GM19025 (cell line): ENCODE measurements around the gene ITIH2.
"Not testable (repeated sequence)": the region's sequence is repeated elsewhere in the genome, so short reads cannot be mapped to it uniquely, and the experiment has no call there.

Experiments
- ATAC-seq: cut with Tn5 transposase; IDR thresholded peaks from one replicate; pipeline ENCODE4 v1.9.1; 2021; ENCODE audit warnings: mild to moderate bottlenecking, low read depth, moderate library complexity; ENCODE audit not compliant: unreplicated experiment

Gene ITIH2

DNA sequence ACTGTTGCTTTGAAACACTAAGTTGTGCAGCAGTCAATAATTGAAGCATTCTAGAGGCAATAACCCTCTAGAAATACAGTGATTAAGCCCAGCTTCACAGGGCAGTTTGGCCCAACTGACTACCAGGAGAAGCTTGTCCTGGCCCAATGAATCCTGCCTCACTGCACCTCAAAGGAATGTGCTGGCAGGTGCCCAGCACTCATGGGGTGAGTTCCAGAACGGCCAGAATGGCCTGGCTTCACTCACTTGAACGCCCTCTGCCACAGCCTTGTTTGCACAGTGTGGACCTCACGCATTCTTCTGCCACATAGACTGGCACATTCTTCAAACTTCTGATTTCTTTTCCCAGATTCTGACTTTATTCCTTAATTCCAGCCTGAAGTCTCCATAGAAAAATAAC lies 6.6 kb upstream of the ITIH2 start:
- no peak for ATAC-seq

DNA sequence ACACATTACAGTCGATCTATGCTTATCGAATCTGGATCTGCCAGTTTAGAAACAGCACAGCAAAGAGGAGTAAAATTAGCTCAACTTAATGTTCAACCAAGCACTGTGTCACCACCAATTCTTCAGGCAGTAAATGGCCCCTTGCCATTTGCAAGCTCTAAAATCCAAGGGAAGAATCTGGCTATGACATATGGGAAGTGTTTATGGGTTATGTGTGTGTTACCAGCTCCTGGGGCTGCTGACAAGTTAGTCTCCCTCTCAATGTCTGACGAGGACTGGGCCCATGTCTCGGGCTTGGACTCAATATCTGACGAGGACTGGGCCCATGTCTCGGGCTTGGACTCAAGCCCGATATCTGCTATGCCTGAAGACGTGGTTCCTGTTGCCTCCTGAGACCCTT lies 5.7 kb upstream of the ITIH2 start:
- ATAC-seq, result no peak

DNA sequence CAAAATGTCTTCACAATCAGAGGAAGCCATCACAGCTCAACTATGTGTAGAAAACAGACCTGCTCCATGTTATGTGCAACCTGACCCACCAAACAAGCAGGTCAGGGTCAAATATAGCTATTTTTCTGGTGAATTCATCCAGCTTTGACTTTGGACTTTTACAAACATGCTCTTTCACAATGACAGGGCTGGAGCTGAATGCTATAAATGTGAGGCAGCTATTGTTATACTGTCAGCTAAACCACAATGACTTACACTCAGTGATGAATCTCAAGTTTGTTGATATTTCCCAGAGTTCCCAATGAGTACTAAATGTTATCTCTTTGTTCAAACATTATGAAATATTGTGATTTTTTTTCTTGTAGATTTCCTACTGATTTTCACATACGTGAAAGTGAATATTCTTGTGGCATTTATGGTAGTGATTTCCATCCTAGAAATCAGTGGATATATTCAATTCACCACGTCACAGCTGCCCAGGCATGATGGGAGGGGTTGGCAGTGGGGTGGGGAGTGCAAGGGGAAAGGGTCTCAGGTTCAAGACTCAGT lies 2.5 kb upstream of the ITIH2 start:
- ATAC-seq, result no peak

DNA sequence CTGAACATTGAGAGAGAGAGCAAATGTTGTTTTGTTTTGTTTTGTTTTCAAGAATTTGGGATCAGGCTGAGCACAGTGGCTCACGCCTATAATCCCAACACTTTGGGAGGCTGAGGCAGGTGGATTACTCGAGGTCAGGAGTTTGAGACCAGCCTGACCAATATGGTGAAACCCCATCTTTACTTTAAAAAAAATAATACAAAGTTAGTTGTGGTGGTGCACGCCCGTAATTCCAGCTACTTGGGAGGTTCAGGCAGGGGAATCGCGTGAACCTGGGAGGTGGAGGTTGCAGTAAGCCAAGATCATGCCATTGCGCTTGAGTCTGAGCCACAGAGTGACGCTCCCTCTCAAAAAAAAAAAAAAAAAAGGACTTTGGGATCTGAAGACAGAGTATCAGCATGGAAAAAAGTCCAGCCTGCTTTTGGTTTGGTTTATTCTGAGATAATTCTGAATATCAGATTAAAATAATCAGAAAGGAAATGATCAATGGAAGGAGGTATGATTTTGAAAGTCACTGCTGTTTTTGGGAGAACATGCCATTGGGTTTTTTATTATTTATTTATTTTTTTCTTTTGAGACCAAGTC lies 1.9 kb upstream of the ITIH2 start:
- no peak for ATAC-seq

DNA sequence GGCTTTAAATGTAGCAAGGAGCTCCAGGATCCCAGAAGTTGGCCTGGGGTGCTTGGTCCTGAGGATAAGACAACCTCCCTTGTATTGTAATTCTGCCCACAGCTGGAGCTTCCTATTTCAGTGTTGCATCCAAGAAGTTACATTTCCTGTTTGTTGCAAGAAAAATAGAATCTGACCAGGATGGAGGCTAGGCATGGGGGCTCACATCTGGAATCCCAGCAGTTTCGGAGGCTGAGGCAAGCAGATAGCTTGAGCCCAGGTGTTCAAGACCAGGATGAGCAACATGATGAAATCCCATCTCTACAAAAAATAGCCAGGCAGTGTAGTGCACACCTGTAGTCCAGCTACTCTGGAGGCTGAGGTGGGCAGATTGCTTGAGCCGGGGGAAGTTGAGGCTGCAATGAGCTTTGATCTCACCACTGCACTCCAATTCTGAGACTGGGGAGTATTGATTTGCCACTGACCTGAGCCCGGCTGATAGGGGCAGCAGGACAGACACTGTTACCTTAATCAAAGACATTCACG lies 766 bp upstream of the ITIH2 start:
- no peak for ATAC-seq

DNA sequence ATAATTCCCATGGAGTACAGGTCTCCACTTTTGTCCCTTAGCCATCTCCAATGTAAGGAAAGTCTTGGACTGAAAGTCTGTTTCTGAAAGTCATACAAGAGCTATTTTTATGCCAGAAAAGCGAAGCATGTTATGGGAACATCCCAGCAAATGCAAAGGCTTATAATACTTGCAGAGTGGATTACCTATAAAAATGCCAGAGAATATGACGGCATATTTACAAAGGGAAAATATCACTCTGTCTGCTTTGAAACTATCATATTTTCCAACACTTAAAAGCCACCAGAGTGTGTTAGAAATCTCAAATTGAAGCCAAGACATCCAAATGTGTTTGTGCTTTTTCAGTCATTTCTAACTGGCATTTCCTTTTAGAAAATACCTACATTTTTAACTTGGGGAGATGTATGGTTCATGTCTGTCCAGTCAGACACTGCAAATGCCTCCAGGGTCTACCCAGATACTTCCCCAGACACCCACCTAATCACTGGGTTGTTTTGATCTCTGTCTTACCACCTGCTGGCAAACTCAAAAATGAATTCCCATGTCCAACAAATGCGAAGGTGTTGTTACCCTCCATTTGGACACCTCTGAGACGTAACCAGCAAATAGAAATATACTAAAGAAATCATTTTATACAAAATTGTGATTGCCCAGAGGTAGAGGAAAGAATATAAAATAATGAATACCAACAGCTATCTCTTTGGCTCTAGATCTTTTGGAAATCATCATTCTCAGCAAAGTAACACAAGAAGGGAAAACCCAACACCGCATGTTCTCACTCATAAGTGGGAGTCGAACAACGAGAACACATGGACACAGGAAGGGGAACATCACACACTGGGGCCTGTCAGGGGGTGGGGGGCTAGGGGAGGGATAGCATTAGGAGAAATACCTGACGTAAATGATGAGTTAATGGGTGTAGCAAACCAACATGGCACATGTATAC lies 1.2 kb downstream of the ITIH2 start:
- no peak for ATAC-seq

DNA sequence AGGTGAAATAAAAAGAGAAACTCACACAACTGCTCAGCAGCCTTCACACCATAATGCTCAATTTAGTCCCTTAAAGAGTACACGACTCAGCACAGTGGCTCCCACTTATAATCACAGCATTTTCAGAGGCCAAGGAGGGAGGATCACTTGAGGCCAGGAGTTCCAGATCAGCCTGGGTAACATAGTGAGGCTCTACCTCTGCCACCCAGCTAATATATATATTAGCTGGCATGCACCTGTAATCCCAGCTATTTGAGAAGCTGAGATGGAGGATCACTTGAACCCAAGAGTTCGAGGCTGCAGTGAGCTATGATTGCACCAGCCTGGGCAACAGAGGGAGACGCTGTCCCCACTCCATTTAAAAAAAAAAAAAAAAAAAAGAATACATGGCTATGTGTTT lies 2.2 kb downstream of the ITIH2 start:
- ATAC-seq, result no peak

DNA sequence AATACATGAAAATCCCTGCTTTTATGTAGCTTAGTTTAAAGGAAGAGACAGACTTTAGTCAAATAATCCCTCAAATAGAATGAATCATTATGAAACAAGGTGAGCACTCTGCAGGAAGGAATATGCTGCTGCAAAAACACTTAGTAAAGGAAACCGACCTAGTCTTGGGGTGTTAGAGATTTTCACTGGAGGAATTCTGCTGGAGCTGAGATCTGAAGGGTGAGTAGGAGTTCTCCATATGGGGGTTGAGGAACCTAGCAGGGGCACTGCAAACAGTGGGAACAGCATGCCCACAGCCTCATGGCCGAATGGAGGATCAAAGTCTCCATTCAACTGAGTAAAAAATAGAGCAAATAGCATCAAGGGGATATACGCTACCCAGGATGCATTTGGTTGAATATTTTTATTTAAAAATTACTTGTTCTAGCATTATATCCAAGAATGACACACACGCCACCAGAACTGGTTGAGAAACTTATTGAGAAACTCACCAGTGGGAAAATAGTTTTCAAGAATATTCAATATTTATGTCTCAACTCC lies 3.5 kb downstream of the ITIH2 start:
- no peak for ATAC-seq

DNA sequence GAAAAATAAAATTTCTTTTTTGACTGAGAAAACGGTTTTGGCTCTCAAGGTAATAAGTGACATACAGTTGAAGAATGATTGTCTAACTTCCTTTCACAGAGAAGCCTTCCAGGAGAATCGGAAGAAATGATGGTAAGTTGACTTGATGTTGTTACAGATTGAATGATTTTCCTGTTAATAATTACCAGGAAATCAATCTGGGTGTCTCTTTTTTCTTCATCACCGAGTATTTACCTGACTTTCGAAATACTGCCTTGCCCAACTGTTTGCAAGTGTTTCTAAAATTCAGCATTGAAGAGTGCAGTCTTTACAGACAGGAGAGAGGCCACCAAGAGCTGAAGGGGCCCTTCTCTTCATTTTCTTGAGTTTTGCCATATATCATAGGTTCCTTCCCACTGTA lies 4.0 kb downstream of the ITIH2 start:
- ATAC-seq, result no peak

DNA sequence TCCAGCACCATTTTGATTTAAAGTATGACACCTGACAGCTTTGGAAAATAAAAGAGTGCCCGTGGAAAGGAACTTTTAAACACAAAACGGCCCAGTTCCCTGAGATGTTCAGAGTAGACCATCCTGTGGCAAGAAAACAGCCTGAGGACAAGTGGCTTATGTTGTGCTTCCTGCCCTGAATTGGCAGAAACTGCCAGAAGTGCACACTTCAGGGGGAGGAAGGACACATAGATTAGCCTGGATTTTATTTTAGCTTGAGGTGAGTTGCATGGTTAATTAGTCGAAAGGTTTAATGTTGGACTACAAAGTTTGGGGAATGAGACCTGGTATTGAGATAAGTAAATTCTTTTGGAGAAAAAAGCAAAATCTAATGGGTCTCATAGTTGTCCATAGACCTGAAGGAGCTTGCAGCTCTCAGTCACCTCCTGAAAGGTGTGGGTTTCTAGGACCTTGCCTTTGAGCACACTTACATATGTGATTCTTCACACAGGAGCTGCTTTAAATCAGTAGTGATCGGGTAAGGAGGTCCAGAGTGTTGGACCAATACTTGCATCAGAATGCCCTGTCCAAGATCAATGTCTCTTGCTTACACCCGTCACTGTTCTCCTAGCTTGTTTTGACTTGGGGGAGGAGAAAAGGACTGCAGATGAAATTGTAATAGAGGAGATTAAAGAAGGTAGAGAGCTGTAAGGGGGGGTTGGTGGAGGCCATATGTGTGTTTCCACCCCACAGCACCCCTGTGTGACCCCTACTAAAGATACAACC lies 4.9 kb downstream of the ITIH2 start:
- ATAC-seq, result no peak

DNA sequence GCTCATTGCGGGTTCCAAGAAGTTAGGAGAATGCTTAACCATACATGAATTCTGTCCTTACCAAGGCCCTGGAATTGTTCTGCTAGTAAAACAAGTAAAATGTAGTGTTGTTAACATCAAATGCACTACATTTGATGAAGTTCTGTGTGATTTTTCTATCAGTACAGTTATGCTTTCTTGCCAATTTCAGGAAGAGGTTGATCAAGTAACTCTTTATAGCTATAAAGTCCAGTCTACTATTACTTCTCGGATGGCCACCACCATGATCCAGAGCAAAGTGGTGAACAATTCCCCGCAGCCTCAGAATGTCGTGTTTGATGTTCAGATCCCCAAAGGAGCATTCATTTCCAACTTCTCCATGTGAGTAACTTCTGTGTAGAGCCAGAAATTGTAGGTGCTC lies 5.7 kb downstream of the ITIH2 start:
- ATAC-seq, result no peak

DNA sequence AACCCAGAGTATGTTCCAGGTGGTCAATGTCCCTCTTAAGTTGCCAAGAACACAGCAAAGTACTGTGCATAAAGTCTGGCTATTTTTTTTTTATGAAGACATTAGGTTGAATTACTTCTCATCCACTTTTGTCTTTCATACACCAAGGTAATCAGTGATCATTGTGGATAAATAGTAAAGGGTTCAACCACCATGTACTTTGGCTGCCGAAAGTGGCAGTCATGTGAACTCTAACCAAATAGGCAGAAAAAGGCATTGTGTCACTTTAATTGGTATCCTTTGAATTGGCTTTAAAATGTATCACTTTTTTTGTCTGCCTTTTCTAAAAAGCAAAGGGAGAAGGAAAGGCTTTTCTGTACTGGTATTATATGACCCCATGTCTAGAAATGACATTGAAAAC lies 7.3 kb downstream of the ITIH2 start:
- no peak for ATAC-seq

DNA sequence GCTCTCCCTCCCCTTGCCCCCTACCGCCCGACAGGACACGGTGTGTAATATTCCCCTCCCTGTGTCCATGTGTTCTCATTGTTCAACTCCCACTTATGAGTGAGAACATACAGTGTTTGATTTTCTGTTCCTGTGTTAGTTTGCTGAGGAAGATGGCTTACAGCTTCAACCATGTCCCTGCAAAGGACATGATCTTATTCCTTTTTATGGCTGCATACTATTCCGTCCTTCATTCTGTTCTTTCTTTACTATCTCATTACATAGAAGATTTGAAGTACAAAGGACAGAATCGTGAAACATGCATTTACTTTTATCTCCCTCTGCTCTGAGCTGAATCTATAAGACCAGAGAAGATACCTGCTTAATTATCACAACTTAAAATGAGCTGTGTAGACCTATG lies 8.0 kb downstream of the ITIH2 start:
- ATAC-seq, result not testable (repeated sequence)

DNA sequence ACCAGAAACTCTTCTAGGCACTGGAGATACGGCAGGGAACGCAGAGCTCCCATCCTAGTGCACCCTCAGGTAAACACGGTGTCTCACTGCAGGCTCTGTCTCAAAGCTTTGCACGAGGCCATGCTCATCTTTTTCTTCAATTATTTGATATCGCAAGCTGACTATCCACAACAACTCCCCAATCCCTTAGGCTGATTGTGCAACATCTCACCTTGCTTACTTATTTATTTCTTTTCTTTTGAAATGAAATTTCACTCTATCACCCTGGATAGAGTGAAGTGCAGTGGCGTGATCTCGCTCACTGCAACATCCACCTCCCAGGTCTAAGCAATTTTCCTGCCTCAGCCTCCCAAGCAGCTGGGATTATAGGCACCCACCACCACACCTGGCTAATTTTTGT lies 12.4 kb downstream of the ITIH2 start:
- no peak for ATAC-seq

DNA sequence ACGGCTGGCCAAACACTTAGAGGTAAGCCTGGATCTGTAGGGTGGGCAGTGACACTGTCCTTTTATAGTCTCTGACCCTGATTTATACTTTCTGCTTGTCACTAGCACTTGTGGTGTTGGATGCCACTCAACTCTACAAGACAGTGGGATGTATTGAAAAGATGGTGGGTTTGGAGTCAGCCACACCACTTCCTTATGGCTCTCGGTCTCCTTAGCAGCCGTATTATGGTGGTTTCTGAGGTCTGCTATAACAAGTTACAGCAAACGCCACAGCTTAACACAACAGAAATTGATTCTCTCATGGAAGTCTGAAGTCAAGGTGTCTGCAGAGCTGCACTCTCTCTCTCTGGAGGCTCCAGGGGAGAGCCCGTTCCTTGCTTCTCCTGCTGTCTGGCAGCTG lies 14.7 kb downstream of the ITIH2 start:
- no peak for ATAC-seq

DNA sequence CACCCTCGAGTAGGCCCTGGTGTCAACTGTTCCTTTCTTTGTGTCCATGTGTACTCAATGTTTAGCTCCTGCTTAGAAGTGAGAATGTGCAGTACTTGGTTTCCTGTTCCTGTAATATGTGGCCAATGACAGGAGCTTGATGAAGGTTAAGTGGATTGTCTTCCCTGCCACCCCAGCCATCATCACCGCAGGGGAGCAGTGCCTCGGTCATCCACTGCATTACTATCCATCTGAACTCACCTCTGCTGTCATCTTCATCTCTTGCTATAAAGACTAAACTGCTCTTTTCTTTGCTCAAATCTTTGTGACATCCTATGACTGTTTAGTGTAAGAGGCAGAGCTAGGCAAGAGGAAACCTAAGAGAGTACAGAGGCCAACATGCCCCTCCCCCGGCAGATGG lies 15.6 kb downstream of the ITIH2 start:
- no peak for ATAC-seq

DNA sequence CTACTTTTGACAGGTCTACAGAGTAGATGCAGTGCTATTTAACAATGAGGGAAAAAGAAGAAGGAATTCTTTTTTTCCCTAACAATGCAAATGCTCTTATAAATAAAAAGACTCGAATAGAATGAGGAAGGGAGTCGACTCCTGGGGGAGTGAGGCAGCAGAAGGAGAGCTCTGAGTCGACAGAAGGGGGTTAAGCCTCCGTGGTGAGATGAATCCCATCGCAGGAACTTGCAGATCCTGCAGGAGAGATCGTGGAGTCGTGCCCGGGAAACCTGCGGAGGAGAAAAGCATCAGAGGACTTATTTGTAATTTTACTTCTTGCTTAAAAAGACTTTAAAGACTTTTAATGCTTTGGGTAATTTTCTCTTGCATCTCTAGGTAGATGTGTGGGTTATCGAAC lies 17.4 kb downstream of the ITIH2 start:
- ATAC-seq, result no peak

DNA sequence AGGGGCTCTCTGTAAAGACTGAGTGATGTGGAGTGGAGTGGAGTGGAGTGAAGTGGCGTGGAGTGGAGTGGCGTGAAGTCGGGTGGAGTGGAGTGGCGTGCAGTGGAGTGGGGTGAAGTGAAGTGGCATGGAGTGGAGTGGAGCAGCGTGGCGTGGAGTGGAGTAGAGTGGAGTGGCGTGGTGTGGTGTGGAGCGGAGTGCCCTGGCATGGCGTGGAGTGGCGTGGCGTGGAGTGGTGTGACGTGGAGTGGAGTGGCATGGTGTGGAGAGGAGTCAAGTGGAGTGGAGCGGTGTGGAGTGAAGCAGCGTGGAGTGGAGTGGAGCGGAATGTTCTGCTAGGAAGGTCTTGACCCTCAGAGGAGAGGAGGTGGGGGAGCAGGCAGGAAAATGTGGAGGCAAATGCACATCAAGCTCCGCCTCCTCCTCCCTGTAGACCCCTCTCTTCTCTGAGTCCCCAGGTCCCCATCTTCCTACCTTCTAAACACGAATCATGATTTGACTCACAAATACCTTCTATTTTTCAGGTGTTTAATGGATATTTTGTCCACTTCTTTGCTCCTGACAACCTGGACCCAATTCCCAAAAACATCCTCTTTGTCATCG lies 19.9 kb downstream of the ITIH2 start:
- no peak for ATAC-seq

DNA sequence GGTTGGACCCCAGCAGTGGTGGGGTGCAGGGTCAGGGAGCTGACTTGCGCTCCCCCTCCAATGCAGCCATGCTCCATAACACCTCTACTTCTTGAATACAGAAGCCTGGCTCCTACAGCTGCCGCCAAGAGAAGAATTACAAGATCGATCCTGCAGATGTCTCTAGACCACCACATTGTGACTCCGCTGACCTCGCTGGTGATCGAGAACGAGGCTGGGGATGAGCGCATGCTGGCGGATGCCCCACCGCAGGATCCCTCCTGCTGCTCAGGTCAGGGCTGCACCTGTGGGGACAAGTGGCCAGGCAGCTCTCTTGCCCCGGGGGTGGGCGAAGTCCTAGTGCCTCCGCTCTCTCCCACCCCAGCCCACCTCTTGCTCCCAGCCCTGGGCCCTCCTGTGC lies 31.7 kb downstream of the ITIH2 start:
- no peak for ATAC-seq
